SK-N-SH (cell line): ENCODE results near the gene ELF4.

ENCODE experiments used
- CHD2 ChIP-seq: fragments of 150-350 bp; IDR thresholded peaks from 2 replicates; pipeline ENCODE4 v1.6.1; 2018; ENCODE audit warnings: low read length; ENCODE audit not compliant: partially characterized antibody
- CTCF ChIP-seq: fragments of 200-600 bp; sonication (generic); IDR thresholded peaks from 2 replicates; pipeline ENCODE4 v1.6.1; 2017; ENCODE audit warnings: antibody characterized with exemption, mild to moderate bottlenecking, moderate library complexity
- ELF1 ChIP-seq: IDR thresholded peaks from 2 replicates; pipeline ENCODE4 v1.4.0; 2012
- EP300 ChIP-seq, 2 experiments: IDR thresholded peaks; 2 replicates each; pipeline versions ENCODE4 v1.4.0 to v1.6.1; 2012; ENCODE audit warnings: borderline replicate concordance in 1 of 2, low read depth in 1 of 2, low read length in 1 of 2
- GABPA ChIP-seq: IDR thresholded peaks from 2 replicates; pipeline ENCODE4 v1.4.0; 2012; ENCODE audit warnings: low read depth, mild to moderate bottlenecking
- MAX ChIP-seq: IDR thresholded peaks from 2 replicates; pipeline ENCODE4 v1.4.0; 2012; ENCODE audit warnings: low read depth
- NFIC ChIP-seq: IDR thresholded peaks from 2 replicates; pipeline ENCODE4 v1.4.0; 2012; ENCODE audit warnings: borderline replicate concordance
- NRF1 ChIP-seq: IDR thresholded peaks from 2 replicates; pipeline ENCODE4 v1.6.1; 2012; ENCODE audit warnings: low read depth, mild to moderate bottlenecking, low read length
- RFX5 ChIP-seq: IDR thresholded peaks from 2 replicates; pipeline ENCODE4 v1.6.1; 2012; ENCODE audit warnings: mild to moderate bottlenecking, improper control_type of control experiment, low read length

- TF ChIP-seq EP300 (IDR thresholded peaks at IDR 0.05; ENCODE audit: borderline replicate concordance in 1 of 2, low read depth in 1 of 2, low read length in 1 of 2), result no peak
- TF ChIP-seq CTCF, result no peak
- TF ChIP-seq CHD2, result no peak
- no peak for TF ChIP-seq MAX
- TF ChIP-seq RFX5, result no peak
- no peak for TF ChIP-seq ELF1
- no peak for TF ChIP-seq GABPA
- no peak for TF ChIP-seq NRF1
- no peak for TF ChIP-seq NFIC
These were observed 23.7 kb downstream of the ELF4 start for GRCh38 chrX:130086447-130087206.
